Liver (tissue), 3 donors: Measurements from ENCODE around the gene IGF2BP1.
"Not testable (repeated sequence)": the region's sequence is repeated elsewhere in the genome, so short reads cannot be mapped to it uniquely, and the experiment has no call there.

Experiments used
- ATF3 ChIP-seq: IDR thresholded peaks from 2 replicates; pipeline ENCODE4 v1.6.1; 2016; ENCODE audit warnings: antibody characterized with exemption
- CTCF ChIP-seq: fragments of 150-350 bp; IDR thresholded peaks from 2 replicates; pipeline ENCODE4 v1.5.1; 2017; ENCODE audit warnings: improper control_type of control experiment, low read depth, low read length; ENCODE audit not compliant: missing input control
- EGR1 ChIP-seq, 2 donors: IDR thresholded peaks; 2 replicates each; pipeline ENCODE4 v1.6.1; 2016 to 2018; ENCODE audit warnings: antibody characterized with exemption in 2 of 2, low read depth in 2 of 2
- FOXA1 ChIP-seq: IDR thresholded peaks from 2 replicates; pipeline ENCODE4 v1.6.1; 2016; ENCODE audit warnings: antibody characterized with exemption
- GABPA ChIP-seq, 2 donors: IDR thresholded peaks in 1 of 2; conservative IDR thresholded peaks in 1 of 2; 2 replicates each; pipeline ENCODE4 v1.6.1; 2016; ENCODE audit warnings: antibody characterized with exemption in 2 of 2, mild to moderate bottlenecking in 1 of 2, moderate library complexity in 1 of 2
- JUND ChIP-seq, 2 donors: IDR thresholded peaks; 2 replicates each; pipeline ENCODE4 v1.6.1; 2016; ENCODE audit warnings: antibody characterized with exemption in 2 of 2
- MAX ChIP-seq: IDR thresholded peaks from 2 replicates; pipeline ENCODE4 v1.6.1; 2016; ENCODE audit warnings: antibody characterized with exemption
- NR2F2 ChIP-seq: IDR thresholded peaks from 2 replicates; pipeline ENCODE4 v1.6.1; 2016; ENCODE audit warnings: antibody characterized with exemption
- RAD21 ChIP-seq, 2 donors: IDR thresholded peaks; 2 replicates each; pipeline ENCODE4 v1.6.1; 2016; ENCODE audit warnings: antibody characterized with exemption in 2 of 2, mild to moderate bottlenecking in 2 of 2
- REST ChIP-seq: IDR thresholded peaks from 2 replicates; pipeline ENCODE4 v1.6.1; 2016; ENCODE audit warnings: antibody characterized with exemption, mild to moderate bottlenecking
- SP1 ChIP-seq: IDR thresholded peaks from 2 replicates; pipeline ENCODE4 v1.6.1; 2018; ENCODE audit warnings: antibody characterized with exemption, mild to moderate bottlenecking
- TAF1 ChIP-seq: conservative IDR thresholded peaks from 2 replicates; pipeline ENCODE4 v1.6.1; 2016; ENCODE audit warnings: antibody characterized with exemption, mild to moderate bottlenecking
- YY1 ChIP-seq: IDR thresholded peaks from 2 replicates; pipeline ENCODE4 v1.6.1; 2016; ENCODE audit warnings: antibody characterized with exemption, mild to moderate bottlenecking
- ZBTB33 ChIP-seq: IDR thresholded peaks from 2 replicates; pipeline ENCODE4 v1.6.1; 2016; ENCODE audit warnings: antibody characterized with exemption
- donor health status: healthy.
- donor health status: healthy.

- not testable (repeated sequence) for TF ChIP-seq MAX; REST; EGR1 (IDR thresholded peaks at IDR 0.05; ENCODE audit: low read depth in 2 of 2); CTCF; TAF1; RAD21 (IDR thresholded peaks at IDR 0.05); ZBTB33; GABPA (IDR thresholded peaks at IDR 0.05 in 1 of 2, conservative IDR thresholded peaks at IDR 0.05 in 1 of 2); JUND (IDR thresholded peaks at IDR 0.05); FOXA1; ATF3; SP1; YY1; NR2F2
Observed at GRCh38 chr17:49008908-49009307, 11.7 kb downstream of the IGF2BP1 start.
